ENCODE results near the gene NNT. TPM values are rescaled to one million over a fixed set of nuclear protein-coding genes. Genes with fewer than 3 reads are reported as not detected.

The NNT gene
- total RNA-seq, 1 experiment from 2014 or later, result 71.6 TPM

DNA sequence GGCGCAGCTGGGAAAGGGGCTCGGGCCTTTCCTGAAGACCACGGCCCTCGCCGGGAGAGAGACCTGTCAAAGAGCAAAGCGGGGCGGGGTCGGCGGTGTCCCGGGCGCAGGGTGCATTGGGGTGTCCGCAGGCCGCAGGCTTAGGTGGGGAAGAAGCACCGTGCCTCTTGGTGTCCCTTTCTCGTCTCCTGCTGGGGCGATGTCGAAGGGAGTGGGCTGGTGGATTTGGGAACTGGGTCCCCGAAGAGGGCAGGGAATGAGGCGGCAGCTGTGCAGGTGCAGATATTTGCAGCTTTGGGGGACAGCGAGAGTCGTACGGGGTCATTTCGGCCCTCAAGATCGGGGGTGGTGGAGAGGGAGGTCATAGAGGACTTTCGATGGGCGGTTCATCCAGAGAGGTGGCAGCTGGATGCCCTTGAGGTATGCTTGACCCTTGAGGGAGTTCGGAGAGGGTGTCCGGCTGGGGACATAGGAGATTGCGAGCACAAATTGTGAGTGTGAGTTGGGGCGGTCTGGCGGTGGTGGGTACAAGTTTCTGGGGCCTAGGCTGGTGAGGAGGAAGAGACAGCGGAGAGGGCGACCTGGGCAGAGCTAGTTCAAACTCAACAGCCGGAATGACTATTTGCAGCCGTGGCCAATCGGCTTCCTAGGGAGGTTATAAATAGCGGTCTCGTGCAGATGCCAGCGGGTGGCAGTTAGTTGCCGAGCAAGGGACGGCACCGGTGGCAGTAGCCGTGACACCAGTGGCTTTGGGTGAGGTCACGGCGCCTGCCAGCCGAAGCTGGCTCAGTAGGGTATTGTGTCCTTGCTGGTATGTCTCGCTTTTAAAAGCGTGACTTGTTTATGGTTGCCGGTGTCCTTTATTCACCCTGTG, 601 bp downstream of the NNT start:
- peak overlapping the region; percentile 57 for H3K4me3 ChIP-seq (ENCODE audit: low read depth, low read length, poor library complexity, severe bottlenecking)
- intact Hi-C loops (cut with micrococcal nuclease; ENCODE audit: unreplicated experiment), result loop anchor here (5.0 kb wide), 1 partner anchor 46 kb away; the partner anchor contains the start of gene PAIP1
- H3K9me3 ChIP-seq (ENCODE audit: low read depth, low read length, poor library complexity, severe bottlenecking), result no peaks in the 10 kb centered on the region
- TF ChIP-seq EZH2 (IDR thresholded peaks at IDR 0.05; ENCODE audit: borderline replicate concordance, low read depth, low read length, poor library complexity, severe bottlenecking), result no peak
- TF ChIP-seq, protein P1, sequence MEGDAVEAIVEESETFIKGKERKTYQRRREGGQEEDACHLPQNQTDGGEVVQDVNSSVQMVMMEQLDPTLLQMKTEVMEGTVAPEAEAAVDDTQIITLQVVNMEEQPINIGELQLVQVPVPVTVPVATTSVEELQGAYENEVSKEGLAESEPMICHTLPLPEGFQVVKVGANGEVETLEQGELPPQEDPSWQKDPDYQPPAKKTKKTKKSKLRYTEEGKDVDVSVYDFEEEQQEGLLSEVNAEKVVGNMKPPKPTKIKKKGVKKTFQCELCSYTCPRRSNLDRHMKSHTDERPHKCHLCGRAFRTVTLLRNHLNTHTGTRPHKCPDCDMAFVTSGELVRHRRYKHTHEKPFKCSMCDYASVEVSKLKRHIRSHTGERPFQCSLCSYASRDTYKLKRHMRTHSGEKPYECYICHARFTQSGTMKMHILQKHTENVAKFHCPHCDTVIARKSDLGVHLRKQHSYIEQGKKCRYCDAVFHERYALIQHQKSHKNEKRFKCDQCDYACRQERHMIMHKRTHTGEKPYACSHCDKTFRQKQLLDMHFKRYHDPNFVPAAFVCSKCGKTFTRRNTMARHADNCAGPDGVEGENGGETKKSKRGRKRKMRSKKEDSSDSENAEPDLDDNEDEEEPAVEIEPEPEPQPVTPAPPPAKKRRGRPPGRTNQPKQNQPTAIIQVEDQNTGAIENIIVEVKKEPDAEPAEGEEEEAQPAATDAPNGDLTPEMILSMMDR (conservative IDR thresholded peaks at IDR 0.05; ENCODE audit: low read depth, low read length), result no peak
- POLR2A ChIA-PET (ENCODE audit: low non-redundant PET), result interaction anchor here (0.6 kb wide), 1 partner anchor 24 kb away, joined by 3 read pairs; no protein-coding TSS in a partner anchor
- no peaks in the 10 kb centered on the region for H3K27me3 ChIP-seq (replicated peaks; ENCODE audit: insufficient read depth, low read depth, low read length, poor library complexity)
- peaks cover under 1% of the 10 kb centered on the region for H3K36me3 ChIP-seq (ENCODE audit: insufficient read depth, low read length, poor library complexity, severe bottlenecking)
- H3K4me1 ChIP-seq (ENCODE audit: insufficient read depth, low read length, poor library complexity, severe bottlenecking), result peaks cover 11% of the 10 kb centered on the region
- CTCF ChIA-PET, result interaction anchor here (0.9 kb wide), 1 partner anchor 28 kb away, joined by 3 read pairs; no protein-coding TSS in a partner anchor
- peak; percentile 47 for DNase-seq (ENCODE audit: low spot score)
- peak overlapping the region; percentile 74 for H3K27ac ChIP-seq (ENCODE audit: low read depth, low read length, poor library complexity, severe bottlenecking)
- BruUV-seq (replicated peaks), result TSS peak; percentile 33

DNA sequence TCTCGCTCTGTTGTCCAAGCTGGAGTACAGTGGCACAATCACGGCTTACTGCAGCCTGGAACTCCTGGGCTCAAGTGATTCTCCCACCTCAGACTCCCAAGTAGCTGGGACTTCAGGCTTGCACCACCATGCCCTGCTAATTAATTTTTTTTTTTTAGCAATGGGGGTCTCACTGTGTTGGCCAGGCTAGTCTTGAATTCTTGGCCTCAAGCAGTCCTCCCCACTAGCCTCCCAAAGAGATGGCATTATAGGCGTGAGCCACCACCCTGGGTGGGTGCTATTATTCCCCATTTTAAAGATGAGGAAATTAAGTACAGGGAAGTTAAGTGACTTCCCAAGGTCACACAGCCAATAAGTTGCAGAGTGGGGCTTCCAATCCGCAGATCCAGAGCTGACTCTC, 1.7 kb downstream of the NNT start:
- no peak for TF ChIP-seq EZH2 (IDR thresholded peaks at IDR 0.05; ENCODE audit: borderline replicate concordance, low read depth, low read length, poor library complexity, severe bottlenecking)
- TF ChIP-seq, protein P1 (conservative IDR thresholded peaks at IDR 0.05; ENCODE audit: low read depth, low read length), result no peak
- Histone ChIP-seq H3K36me3 (ENCODE audit: insufficient read depth, low read length, poor library complexity, severe bottlenecking) (peaks cover 6% of the 10 kb centered on the region), H3K4me3 (ENCODE audit: low read depth, low read length, poor library complexity, severe bottlenecking) (no peak overlapping the region), H3K9me3 (ENCODE audit: low read depth, low read length, poor library complexity, severe bottlenecking) (no peaks in the 10 kb centered on the region), H3K4me1 (ENCODE audit: insufficient read depth, low read length, poor library complexity, severe bottlenecking) (peaks cover 11% of the 10 kb centered on the region), H3K27ac (ENCODE audit: low read depth, low read length, poor library complexity, severe bottlenecking) (no peak overlapping the region), H3K27me3 (replicated peaks; ENCODE audit: insufficient read depth, low read depth, low read length, poor library complexity) (no peaks in the 10 kb centered on the region)
- DNase-seq (ENCODE audit: low spot score), result no peak
- ChIA-PET POLR2A (ENCODE audit: low non-redundant PET) (no interaction called here), CTCF (no interaction called here)
- BruUV-seq (replicated peaks), result no TSS peak
- intact Hi-C loops (cut with micrococcal nuclease; ENCODE audit: unreplicated experiment), result loop anchor here (5.0 kb wide), 1 partner anchor 47 kb away; the partner anchor contains the start of gene PAIP1

- ChIA-PET POLR2A (ENCODE audit: low non-redundant PET) (interaction anchor here (0.6 kb wide), 2 partner anchors 31 to 759 kb away, joined by 3 read pairs; no protein-coding TSS in a partner anchor), CTCF (no interaction called here)
- no peaks in the 10 kb centered on the region for H3K27me3 ChIP-seq (replicated peaks; ENCODE audit: insufficient read depth, low read depth, low read length, poor library complexity)
- intact Hi-C loops (cut with micrococcal nuclease; ENCODE audit: unreplicated experiment), result no loop called here
- DNase-seq (ENCODE audit: low spot score), result no peak
- H3K4me1 ChIP-seq (ENCODE audit: insufficient read depth, low read length, poor library complexity, severe bottlenecking), result peaks cover 7% of the 10 kb centered on the region
- BruUV-seq (replicated peaks), result no TSS peak
- peaks cover 8% of the 10 kb centered on the region for H3K36me3 ChIP-seq (ENCODE audit: insufficient read depth, low read length, poor library complexity, severe bottlenecking)
- no peak for TF ChIP-seq EZH2 (IDR thresholded peaks at IDR 0.05; ENCODE audit: borderline replicate concordance, low read depth, low read length, poor library complexity, severe bottlenecking)
- TF ChIP-seq, protein P1 (conservative IDR thresholded peaks at IDR 0.05; ENCODE audit: low read depth, low read length), result no peak
- no peaks in the 10 kb centered on the region for H3K9me3 ChIP-seq (ENCODE audit: low read depth, low read length, poor library complexity, severe bottlenecking)
- no peak overlapping the region for H3K27ac ChIP-seq (ENCODE audit: low read depth, low read length, poor library complexity, severe bottlenecking)
- no peak overlapping the region for H3K4me3 ChIP-seq (ENCODE audit: low read depth, low read length, poor library complexity, severe bottlenecking)
Observed at GRCh38 chr5:43606351-43606750, 3.4 kb downstream of the NNT start.

Measured in A673 (cell line).